Mesendoderm (in vitro differentiated cells): ENCODE measurements around the gene QRICH1.

Experiments
- DNase-seq: peaks from one replicate; pipeline ENCODE4 v3.0.0; 2013
- H2AK5ac ChIP-seq: 2 replicates; pipeline ENCODE4 v1.6.1; 2013; ENCODE audit warnings: low read length, inconsistent platforms
- H2BK120ac ChIP-seq: 2 replicates; pipeline ENCODE4 v1.6.1; 2013; ENCODE audit warnings: low read depth, mild to moderate bottlenecking, low read length, moderate library complexity, mixed read lengths
- H2BK15ac ChIP-seq: replicated peaks from 2 replicates; pipeline ENCODE4 v1.6.1; 2013; ENCODE audit warnings: low read depth, mild to moderate bottlenecking, moderate library complexity
- H2BK5ac ChIP-seq: 2 replicates; pipeline ENCODE4 v1.6.1; 2013; ENCODE audit warnings: low read length, inconsistent platforms
- H3K18ac ChIP-seq: 2 replicates; pipeline ENCODE4 v1.6.1; 2013; ENCODE audit warnings: mild to moderate bottlenecking, low read length, mixed read lengths
- H3K23ac ChIP-seq: one replicate; pipeline ENCODE4 v1.6.1; 2013; ENCODE audit warnings: low read length
- H3K27ac ChIP-seq: 2 replicates; pipeline ENCODE4 v1.5.1; 2013; ENCODE audit warnings: low read depth, mild to moderate bottlenecking, inconsistent platforms, low read length, moderate library complexity
- H3K27me3 ChIP-seq: 2 replicates; pipeline ENCODE4 v1.6.1; 2013; ENCODE audit warnings: low read length, control low read depth, mild to moderate bottlenecking, inconsistent platforms; ENCODE audit not compliant: insufficient read depth, poor library complexity
- H3K36me3 ChIP-seq: 2 replicates; pipeline ENCODE4 v1.6.1; 2013; ENCODE audit warnings: low read length, inconsistent platforms; ENCODE audit not compliant: control insufficient read depth, insufficient read depth
- H3K4ac ChIP-seq: one replicate; pipeline ENCODE4 v1.6.1; 2013; ENCODE audit warnings: low read depth, mild to moderate bottlenecking, low read length, moderate library complexity
- H3K4me1 ChIP-seq: 2 replicates; pipeline ENCODE4 v1.6.1; 2013; ENCODE audit warnings: low read depth, low read length, inconsistent platforms; ENCODE audit not compliant: control insufficient read depth
- H3K4me2 ChIP-seq: 2 replicates; pipeline ENCODE4 v1.6.1; 2013; ENCODE audit warnings: low read length
- H3K4me3 ChIP-seq: 2 replicates; pipeline ENCODE4 v1.5.1; 2013; ENCODE audit warnings: mild to moderate bottlenecking, low read length
- H3K56ac ChIP-seq: one replicate; pipeline ENCODE4 v1.6.1; 2013; ENCODE audit warnings: low read length
- H3K79me1 ChIP-seq: 2 replicates; pipeline ENCODE4 v1.6.1; 2013; ENCODE audit warnings: low read length, inconsistent platforms
- H3K79me2 ChIP-seq: 2 replicates; pipeline ENCODE4 v1.6.1; 2013; ENCODE audit warnings: mild to moderate bottlenecking, low read length; ENCODE audit not compliant: control insufficient read depth, insufficient read depth
- H3K9ac ChIP-seq: 2 replicates; pipeline ENCODE4 v1.6.1; 2013; ENCODE audit warnings: low read length, inconsistent platforms
- H4K5ac ChIP-seq: one replicate; pipeline ENCODE4 v1.6.1; 2013; ENCODE audit warnings: low read length
- H4K8ac ChIP-seq: one replicate; pipeline ENCODE4 v1.6.1; 2013; ENCODE audit warnings: low read depth, mild to moderate bottlenecking, control low read depth, low read length, moderate library complexity
- WGBS: extraction: QIAGEN DNeasy Blood & Tissue Kit; methylation state at CpG from one replicate; pipeline ENCODE4 v1.1.7; 2013; ENCODE audit warnings: low lambda C conversion rate, missing lambda C conversion rate; ENCODE audit not compliant: insufficient coverage; ENCODE audit errors: extremely low coverage; 5-methylcytosine and 5-hydroxymethylcytosine counted together

QRICH1 gene

DNA sequence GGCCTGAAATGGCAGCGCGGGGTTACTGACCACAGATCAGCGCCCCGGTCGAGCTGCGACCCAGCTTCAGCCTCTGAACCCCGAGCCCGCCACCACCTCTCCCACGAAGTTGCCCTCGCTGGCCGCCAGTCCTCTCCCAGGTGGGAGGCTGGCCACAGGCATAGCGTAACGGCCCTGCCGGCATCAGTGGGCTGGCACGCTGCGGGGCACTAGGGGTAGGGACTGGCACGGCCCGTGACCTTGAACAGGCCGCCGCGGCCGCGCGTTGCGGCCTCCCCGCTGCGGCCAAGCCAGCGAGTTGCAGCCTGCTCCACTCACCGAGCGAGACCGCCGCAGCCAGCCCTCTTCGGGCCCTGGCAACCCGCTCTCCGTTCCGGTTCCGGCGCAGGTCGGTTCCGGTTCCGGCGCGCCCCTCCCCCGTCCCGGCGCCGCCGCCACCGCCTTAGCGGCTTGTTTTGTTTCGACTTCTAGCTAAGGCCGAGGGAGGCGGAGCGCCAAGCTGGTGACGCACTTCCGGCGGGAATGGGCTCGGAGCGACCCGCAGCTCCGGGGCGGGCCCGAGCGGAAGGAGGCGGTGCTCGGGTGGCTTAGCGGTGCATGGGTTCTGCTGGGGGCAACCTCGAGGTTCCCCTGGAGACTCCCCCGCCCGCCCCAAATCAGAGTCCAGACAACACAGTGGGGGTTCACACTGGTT is 26.7 kb upstream of the QRICH1 start, which contains the start of gene USP19:
Gene USP19, minus strand, starts transcription at position 386 of the 694 bp plus-strand sequence. CDS start 1,678 bp downstream, outside the sequence.
- Histone ChIP-seq H3K23ac (peak within 1 kb of the TSS; percentile 94), H2BK15ac (no peak within 1 kb of the TSS), H2AK5ac (peak within 1 kb of the TSS; percentile 2), H3K4ac (no peak within 1 kb of the TSS), H3K4me3 (peak within 1 kb of the TSS; percentile 92), H3K4me2 (peak within 1 kb of the TSS; percentile 45), H3K36me3 (peaks cover 3% of the 10 kb centered on the region), H3K79me1 (peaks cover 7% of the 10 kb centered on the region), H3K9ac (peak within 1 kb of the TSS; percentile 99), H2BK5ac (peak within 1 kb of the TSS; percentile 52), H3K27ac (peak within 1 kb of the TSS; percentile 83), H3K18ac (no peak within 1 kb of the TSS), H3K4me1 (peaks cover 2% of the 10 kb centered on the region), H3K79me2 (peaks cover 8% of the 10 kb centered on the region), H3K27me3 (no peaks in the 10 kb centered on the region), H4K5ac (no peak within 1 kb of the TSS), H3K56ac (peak within 1 kb of the TSS; percentile 99), H2BK120ac (no peak within 1 kb of the TSS), H4K8ac (no peak within 1 kb of the TSS)
- no CpG with 5 or more reads among the region's 70 CpGs for WGBS
- DNase-seq: peak; percentile 94

DNA sequence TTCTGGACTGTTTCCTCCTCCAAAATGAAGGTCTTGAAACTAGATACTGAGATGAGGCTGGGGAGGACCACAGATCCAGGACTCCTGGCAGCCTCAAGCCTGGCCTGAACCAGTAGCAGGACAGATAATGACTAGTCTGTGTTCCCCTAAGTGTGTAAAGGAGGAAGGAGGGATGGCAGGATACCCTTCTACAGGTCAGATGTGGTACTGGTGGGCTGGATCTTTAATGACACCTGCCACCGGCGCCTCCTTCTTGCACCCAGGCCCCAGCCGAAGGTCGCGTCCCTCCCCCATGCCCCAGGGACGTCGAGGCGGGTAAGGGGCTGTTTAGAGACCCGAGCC is 26.2 kb upstream of the QRICH1 start:
- Histone ChIP-seq H3K36me3 (peaks cover 7% of the 10 kb centered on the region), H4K8ac (no peak overlapping the region), H2AK5ac (no peak overlapping the region), H3K4ac (no peak overlapping the region), H3K4me1 (peaks cover 2% of the 10 kb centered on the region), H3K23ac (peak overlapping the region; percentile 94), H3K9ac (peak overlapping the region; percentile 99), H2BK15ac (no peak overlapping the region), H3K4me3 (peak overlapping the region; percentile 92), H2BK120ac (no peak overlapping the region), H3K4me2 (peak overlapping the region; percentile 45), H3K27ac (no peak overlapping the region), H3K18ac (no peak overlapping the region), H3K79me2 (peaks cover 8% of the 10 kb centered on the region), H2BK5ac (no peak overlapping the region), H3K56ac (peak overlapping the region; percentile 99), H4K5ac (no peak overlapping the region), H3K79me1 (peaks cover 7% of the 10 kb centered on the region), H3K27me3 (no peaks in the 10 kb centered on the region)
- peak; percentile 12 for DNase-seq
- WGBS: no CpG with 5 or more reads among the region's 9 CpGs

DNA sequence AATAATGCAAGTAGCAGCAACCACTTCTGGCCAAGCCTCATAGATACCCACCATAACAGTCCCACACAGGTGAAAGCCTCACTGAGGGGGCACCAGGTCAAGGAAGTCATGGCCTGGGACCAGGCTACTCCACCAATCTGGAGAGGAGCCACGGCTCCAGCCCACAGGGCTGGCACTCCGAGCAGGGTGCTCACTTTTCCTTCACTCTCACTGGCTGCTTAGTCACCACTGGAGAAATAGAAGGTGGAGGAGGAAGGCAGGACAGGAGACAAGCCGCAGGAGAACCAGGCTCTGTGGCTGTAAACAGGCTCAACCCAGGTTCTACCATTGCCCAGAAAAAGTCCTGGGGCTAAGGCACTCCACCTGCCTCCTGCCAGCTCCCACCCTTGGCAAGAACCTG is 25.6 kb upstream of the QRICH1 start:
- Histone ChIP-seq H4K8ac (no peak overlapping the region), H3K27ac (no peak overlapping the region)
- DNase-seq: no peak

DNA sequence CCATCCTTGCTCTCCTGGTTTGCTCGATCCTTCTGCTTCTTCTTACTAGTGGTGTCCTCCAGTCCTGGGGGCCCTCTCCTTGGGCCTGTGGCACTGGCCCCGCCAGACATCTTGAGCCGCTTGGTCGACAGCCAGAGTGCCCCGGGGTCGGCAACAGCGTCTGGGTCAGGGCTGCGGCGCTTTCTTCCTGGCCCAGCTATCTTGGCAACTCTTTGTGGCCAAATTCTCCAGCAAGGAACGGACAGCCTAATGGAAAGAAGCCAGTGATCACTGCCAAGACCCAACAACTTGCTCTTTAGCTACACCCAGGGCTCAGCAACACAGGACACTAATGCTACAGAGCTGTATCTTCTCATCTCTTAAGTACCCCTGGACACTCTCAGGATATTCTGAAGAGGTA is 25.2 kb upstream of the QRICH1 start:
- Histone ChIP-seq H2AK5ac (no peak overlapping the region), H4K5ac (no peak overlapping the region), H3K18ac (no peak overlapping the region), H2BK120ac (no peak overlapping the region), H3K27ac (no peak overlapping the region), H3K56ac (no peak overlapping the region), H2BK5ac (no peak overlapping the region), H3K79me1 (peaks cover 7% of the 10 kb centered on the region), H2BK15ac (no peak overlapping the region), H3K4me3 (no peak overlapping the region), H3K27me3 (no peaks in the 10 kb centered on the region), H3K9ac (no peak overlapping the region), H3K4me1 (peaks cover 2% of the 10 kb centered on the region), H3K4me2 (no peak overlapping the region), H3K36me3 (peaks cover 10% of the 10 kb centered on the region), H3K4ac (no peak overlapping the region), H3K79me2 (peaks cover 8% of the 10 kb centered on the region), H4K8ac (no peak overlapping the region), H3K23ac (no peak overlapping the region)
- no CpG with 5 or more reads among the region's 10 CpGs for WGBS
- DNase-seq: no peak

More for the DNA sequence above, 25.6 kb upstream of the QRICH1 start:
- peak overlapping the region; percentile 45 for H3K4me2 ChIP-seq
- H3K18ac ChIP-seq: no peak overlapping the region
- no peaks in the 10 kb centered on the region for H3K27me3 ChIP-seq
- H2BK120ac ChIP-seq: no peak overlapping the region
- H3K36me3 ChIP-seq: peaks cover 9% of the 10 kb centered on the region
- peaks cover 2% of the 10 kb centered on the region for H3K4me1 ChIP-seq
- no CpG with 5 or more reads among the region's 3 CpGs for WGBS
- no peak overlapping the region for H3K4ac ChIP-seq
- no peak overlapping the region for H2BK5ac ChIP-seq
- peaks cover 8% of the 10 kb centered on the region for H3K79me2 ChIP-seq
- H2BK15ac ChIP-seq: no peak overlapping the region
- peak overlapping the region; percentile 99 for H3K9ac ChIP-seq
- H4K5ac ChIP-seq: no peak overlapping the region
- no peak overlapping the region for H3K4me3 ChIP-seq
- peak overlapping the region; percentile 99 for H3K56ac ChIP-seq
- peaks cover 7% of the 10 kb centered on the region for H3K79me1 ChIP-seq
- no peak overlapping the region for H3K23ac ChIP-seq
- no peak overlapping the region for H2AK5ac ChIP-seq

DNA sequence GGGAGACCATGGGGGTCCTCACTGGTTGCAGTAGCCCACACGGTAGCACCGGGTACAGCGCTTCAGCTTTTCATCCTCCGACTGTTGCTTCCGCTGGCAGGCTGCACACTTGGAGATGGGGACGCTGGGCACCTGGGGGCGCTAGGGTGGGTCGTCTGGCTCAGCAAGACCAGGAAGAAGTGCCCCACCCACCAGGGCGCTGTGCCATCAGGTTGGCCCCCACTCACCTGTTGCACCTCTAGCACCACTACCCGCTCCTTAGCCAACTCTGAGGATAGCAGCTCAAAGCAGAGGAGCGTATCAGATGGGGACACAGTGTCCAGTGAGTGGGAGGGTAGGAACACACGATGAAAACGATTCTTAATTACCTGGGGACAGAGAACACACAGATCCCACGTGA is 18.4 kb upstream of the QRICH1 start:
- no peak overlapping the region for H3K4me2 ChIP-seq
- no CpG with 5 or more reads among the region's 14 CpGs for WGBS
- H3K79me2 ChIP-seq: no peaks in the 10 kb centered on the region
- no peak overlapping the region for H3K9ac ChIP-seq
- H3K4me3 ChIP-seq: no peak overlapping the region
- H3K4ac ChIP-seq: no peak overlapping the region
- no peak overlapping the region for H3K56ac ChIP-seq
- H2AK5ac ChIP-seq: no peak overlapping the region
- H3K79me1 ChIP-seq: no peaks in the 10 kb centered on the region
- no peaks in the 10 kb centered on the region for H3K27me3 ChIP-seq
- no peak overlapping the region for H3K23ac ChIP-seq
- H3K4me1 ChIP-seq: no peaks in the 10 kb centered on the region
- no peak overlapping the region for H3K18ac ChIP-seq
- H2BK5ac ChIP-seq: no peak overlapping the region
- H2BK15ac ChIP-seq: no peak overlapping the region
- H3K27ac ChIP-seq: no peak overlapping the region
- DNase-seq: no peak
- H4K5ac ChIP-seq: no peak overlapping the region
- no peak overlapping the region for H4K8ac ChIP-seq
- H3K36me3 ChIP-seq: peaks cover 29% of the 10 kb centered on the region
- H2BK120ac ChIP-seq: no peak overlapping the region

DNA sequence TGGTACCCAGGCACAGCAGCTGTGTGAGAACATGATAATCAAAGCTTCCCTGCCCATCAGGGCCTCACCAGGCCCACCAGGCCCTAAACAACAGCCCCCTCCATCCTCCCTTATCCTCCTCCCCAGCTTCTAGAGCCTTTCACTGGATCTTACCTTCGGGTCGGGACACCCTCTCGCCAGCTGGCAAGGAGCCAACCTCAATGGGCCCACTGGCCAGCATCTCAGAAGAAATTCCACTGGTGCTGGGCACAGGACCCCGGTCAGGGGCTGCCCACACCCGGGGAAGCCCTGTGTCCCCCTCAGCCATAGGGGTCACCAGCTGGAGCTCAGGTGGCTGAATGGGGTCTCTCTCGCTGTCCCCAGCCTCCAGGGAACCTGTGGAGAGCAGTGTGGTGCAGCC is 17.5 kb upstream of the QRICH1 start:
- Histone ChIP-seq H4K5ac (no peak overlapping the region), H2AK5ac (no peak overlapping the region)
- WGBS: no CpG with 5 or more reads among the region's 6 CpGs

More for the DNA sequence above, 17.5 kb upstream of the QRICH1 start:
- H3K23ac ChIP-seq: no peak overlapping the region
- H2BK5ac ChIP-seq: no peak overlapping the region
- no peak for DNase-seq
- H3K79me1 ChIP-seq: no peaks in the 10 kb centered on the region
- H3K36me3 ChIP-seq: peaks cover 29% of the 10 kb centered on the region
- no peak overlapping the region for H3K4ac ChIP-seq
- H3K56ac ChIP-seq: no peak overlapping the region
- H3K9ac ChIP-seq: no peak overlapping the region
- H3K18ac ChIP-seq: no peak overlapping the region
- no peaks in the 10 kb centered on the region for H3K79me2 ChIP-seq
- H3K27ac ChIP-seq: no peak overlapping the region
- H2BK15ac ChIP-seq: no peak overlapping the region
- no peak overlapping the region for H4K8ac ChIP-seq
- H3K4me1 ChIP-seq: no peaks in the 10 kb centered on the region
- no peaks in the 10 kb centered on the region for H3K27me3 ChIP-seq
- no peak overlapping the region for H2BK120ac ChIP-seq
- no peak overlapping the region for H3K4me3 ChIP-seq
- H3K4me2 ChIP-seq: no peak overlapping the region
